ENCODE data around the gene PRICKLE3.

GRCh38 chrX:49231333-49232000 is 45.3 kb upstream of the PRICKLE3 start:
- TF ChIP-seq CTCF (IDR thresholded peaks at IDR 0.05) (no peak), POLR2A (IDR thresholded peaks at IDR 0.05) (no peak), POLR2AphosphoS5 (IDR thresholded peaks at IDR 0.05; ENCODE audit: insufficient read depth in 1 of 2, low read depth in 1 of 2) (no peak)
